ENCODE measurements around the gene RPS16. TPM values are rescaled to one million over a fixed set of nuclear protein-coding genes. Genes with fewer than 3 reads are reported as not detected.

RPS16 gene
- total RNA-seq, result 117 and 211 TPM in 2 replicates

GRCh38 chr19:39435499-39436349 is at the start of gene RPS16:
RPS16 (minus strand) TSS chr19:39435949; CDS start chr19:39435895, 54 bp downstream.

GRCh38 chr19:39480337-39481228 is 44.8 kb upstream of the RPS16 start, which contains the start of gene TIMM50:
TIMM50 (plus strand) TSS chr19:39480838; CDS start chr19:39480854, 16 bp downstream.

GRCh38 chr19:39445196-39446111 is 9.7 kb upstream of the RPS16 start, which contains the start of gene SUPT5H:
SUPT5H (plus strand) TSS chr19:39445582; CDS start chr19:39445891, 309 bp downstream.

GRCh38 chr19:39412100-39412866 is 23.5 kb downstream of the RPS16 start, which contains the start of gene PLEKHG2:
PLEKHG2 (plus strand) TSS chr19:39412669; CDS start chr19:39414087, 1,418 bp downstream.

GRCh38 chr19:39406656-39407409 is 28.9 kb downstream of the RPS16 start, which contains the start of gene ZFP36:
ZFP36 (plus strand) TSS chr19:39406847; CDS start chr19:39406905, 58 bp downstream.

GRCh38 chr19:39390751-39391437 is 44.9 kb downstream of the RPS16 start, which contains the start of the genes MED29 and PAF1:
MED29 (plus strand) TSS chr19:39391378; CDS start chr19:39391423, 45 bp downstream.
PAF1 (minus strand) TSS chr19:39391106; CDS start chr19:39390864, 242 bp downstream.

Small RNA genes within 50 kb of the gene (small RNA-seq; reads per million reads assigned to genes)
- not detected for gene MIR4530 (ENCODE audit: low replicate concordance)

Other genes starting within 250 kb of the RPS16 start
- not detected in 2 replicates for gene NCCRP1, start 239.0 kb downstream of the RPS16 start, total RNA-seq
- gene SYCN, start 231.7 kb downstream of the RPS16 start, total RNA-seq, result not detected in 2 replicates
- not detected in 2 replicates for gene IFNL3, start 190.9 kb downstream of the RPS16 start, total RNA-seq
- gene IFNL4, start 187.1 kb downstream of the RPS16 start, total RNA-seq, result not detected in 2 replicates
- gene IFNL2, start 167.6 kb downstream of the RPS16 start, total RNA-seq, result not detected in 2 replicates
- not detected in 2 replicates for gene IFNL1, start 139.5 kb downstream of the RPS16 start, total RNA-seq
- under 0.01 TPM in 1 of 2 replicates, not detected in the other for gene LRFN1, start 115.1 kb downstream of the RPS16 start, total RNA-seq
- gene GMFG, start 99.9 kb downstream of the RPS16 start, total RNA-seq, result 1.4 TPM in 1 of 2 replicates, not detected in the other
- 67.8 and 80.2 TPM in 2 replicates for gene SAMD4B, start 93.5 kb downstream of the RPS16 start, total RNA-seq
- gene PAF1, start 44.8 kb downstream of the RPS16 start, total RNA-seq, result 35.0 and 38.4 TPM in 2 replicates
- 21.0 and 25.1 TPM in 2 replicates for gene MED29, start 44.6 kb downstream of the RPS16 start, total RNA-seq
- 4.6 and 6.4 TPM in 2 replicates for gene ZFP36, start 29.1 kb downstream of the RPS16 start, total RNA-seq
- 12.5 and 35.9 TPM in 2 replicates for gene PLEKHG2, start 23.3 kb downstream of the RPS16 start, total RNA-seq
- gene SUPT5H, start 9.6 kb upstream of the RPS16 start, total RNA-seq, result 97.6 and 122 TPM in 2 replicates
- 43.1 and 65.0 TPM in 2 replicates for gene TIMM50, start 44.9 kb upstream of the RPS16 start, total RNA-seq
- 0.43 TPM in 1 of 2 replicates, not detected in the other for gene DLL3, start 63.0 kb upstream of the RPS16 start, total RNA-seq
- gene SELENOV, start 79.2 kb upstream of the RPS16 start, total RNA-seq, result not detected in 2 replicates
- 1.8 and 4.6 TPM in 2 replicates for gene EID2B, start 96.9 kb upstream of the RPS16 start, total RNA-seq
- 3.9 and 12.2 TPM in 2 replicates for gene EID2, start 104.2 kb upstream of the RPS16 start, total RNA-seq
- not detected in 2 replicates for gene LGALS13, start 166.6 kb upstream of the RPS16 start, total RNA-seq
- gene LGALS16, start 220.0 kb upstream of the RPS16 start, total RNA-seq, result not detected in 2 replicates

Data from placental pericyte (primary cell).